ENCODE measurements around the gene CNPY3.

CNPY3 gene

GRCh38 chr6:42962096-42962495 lies 32.8 kb downstream of the CNPY3 start:
- DNase-seq: no peak

- no peak for DNase-seq
Measured at GRCh38 chr6:42962502-42963178, 33.4 kb downstream of the CNPY3 start.

- no peak for DNase-seq
Measured at GRCh38 chr6:42963179-42963854, 34.0 kb downstream of the CNPY3 start.

- DNase-seq: no peak
Measured at GRCh38 chr6:42963855-42964605, 34.8 kb downstream of the CNPY3 start.

- no peak for DNase-seq
Measured at GRCh38 chr6:42966571-42966970, 37.3 kb downstream of the CNPY3 start.

GRCh38 chr6:42967228-42967627 lies 37.9 kb downstream of the CNPY3 start:
- DNase-seq: no peak

- no peak for DNase-seq
Measured at GRCh38 chr6:42968126-42968701, 38.9 kb downstream of the CNPY3 start.

- DNase-seq: no peak
Measured at GRCh38 chr6:42968783-42969182, 39.5 kb downstream of the CNPY3 start.

- DNase-seq: no peak
Measured at GRCh38 chr6:42969431-42969830, 40.2 kb downstream of the CNPY3 start.

- DNase-seq: no peak
Measured at GRCh38 chr6:42969934-42970333, 40.7 kb downstream of the CNPY3 start.

GRCh38 chr6:42970871-42971612 lies 41.8 kb downstream of the CNPY3 start:
- DNase-seq: no peak

- DNase-seq: no peak
Measured at GRCh38 chr6:42971746-42972327, 42.6 kb downstream of the CNPY3 start.

GRCh38 chr6:42973926-42974325 lies 44.6 kb downstream of the CNPY3 start:
- DNase-seq: no peak

- DNase-seq: no peak
Measured at GRCh38 chr6:42974919-42975505, 45.7 kb downstream of the CNPY3 start.

GRCh38 chr6:42978487-42978838 lies 49.2 kb downstream of the CNPY3 start:
- no peak for DNase-seq

GRCh38 chr6:42978839-42979522 lies 49.7 kb downstream of the CNPY3 start, which contains the start of gene PEX6:
Gene PEX6, minus strand, starts transcription at chr6:42979181. Its CDS starts 31 bp downstream, at chr6:42979150.
- DNase-seq: peak; percentile 61

- no peak for DNase-seq
Measured at GRCh38 chr6:42979523-42980177, 50.4 kb downstream of the CNPY3 start.

GRCh38 chr6:42981836-42982235 lies 52.6 kb downstream of the CNPY3 start:
- no peak for DNase-seq

GRCh38 chr6:42984001-42984923 lies 55.0 kb downstream of the CNPY3 start, which contains the start of gene PPP2R5D:
Gene PPP2R5D, plus strand, starts transcription at chr6:42984570. Its CDS starts 108 bp downstream, at chr6:42984678.
- peak; percentile 98 for DNase-seq
